HepG2 (cell line): ENCODE measurements around the gene STN1. TPM values are rescaled to one million over a fixed set of nuclear protein-coding genes. Genes with fewer than 3 reads are reported as not detected.

Experiments
- AGO2 ChIP-seq: fragments of 200-400 bp; formaldehyde crosslinking; optimal IDR thresholded peaks from 2 replicates; pipeline ENCODE3; 2017; ENCODE audit warnings: mild to moderate bottlenecking, low read depth, low read length, moderate library complexity
- FOXK2 ChIP-seq: fragments of 450-650 bp; IDR thresholded peaks from 2 replicates; pipeline ENCODE4 v1.6.1; 2016
- FOXO1 ChIP-seq: sonication (generic); formaldehyde crosslinking; IDR thresholded peaks from 2 replicates; pipeline ENCODE4 v1.4.0; 2020; ENCODE audit warnings: missing genetic modification reagents
- HMGA1 ChIP-seq: sonication (generic); formaldehyde crosslinking; conservative IDR thresholded peaks from 2 replicates; pipeline ENCODE4 v1.4.0; 2020; ENCODE audit warnings: missing genetic modification reagents
- HOXA3 ChIP-seq: sonication (generic); formaldehyde crosslinking; IDR thresholded peaks from 2 replicates; pipeline ENCODE4 v1.5.0; 2020; ENCODE audit warnings: missing genetic modification reagents
- MZF1 ChIP-seq: sonication (generic); formaldehyde crosslinking; IDR thresholded peaks from 2 replicates; pipeline ENCODE4 v1.8.1; 2023; ENCODE audit warnings: mild to moderate bottlenecking, missing genetic modification reagents, borderline replicate concordance
- RBFOX2 ChIP-seq: fragments of 200-400 bp; formaldehyde crosslinking; IDR thresholded peaks from 2 replicates; pipeline ENCODE4 v1.6.1; 2017; ENCODE audit warnings: low read depth, mild to moderate bottlenecking, low read length
- ZFYVE20 ChIP-seq: sonication (generic); formaldehyde crosslinking; IDR thresholded peaks from 2 replicates; pipeline ENCODE4 v1.8.0; 2023; ENCODE audit warnings: low read depth, mild to moderate bottlenecking, moderate library complexity, missing genetic modification reagents, borderline replicate concordance
- ZMYM3 ChIP-seq: sonication (generic); formaldehyde crosslinking; IDR thresholded peaks from 2 replicates; pipeline ENCODE4 v1.5.1; 2020; ENCODE audit warnings: mild to moderate bottlenecking, missing genetic modification reagents
- ZNF720 ChIP-seq: sonication (generic); formaldehyde crosslinking; IDR thresholded peaks from 2 replicates; pipeline ENCODE4 v1.4.0; 2020; ENCODE audit warnings: missing genetic modification reagents
- polyA plus RNA-seq, 8 experiments: library from polyadenylated mRNA; depleted of rRNA in 3 of 8; stranded (reverse) in 7 of 8; unstranded in 1 of 8; fragments of >200 nt; fragmentation: Illumina TruSeq in 4 of 8; extraction: Trizol in 4 of 8; gene quantifications; 2 replicates each; pipeline versions ENCODE4 v1.2.1 to v1.2.3, GENCODE V29; 2011 to 2016; ENCODE audit warnings: low read depth in 4 of 8, missing spikeins in 1 of 8, mixed read lengths in 1 of 8; ENCODE audit not compliant: insufficient read depth in 1 of 8
- total RNA-seq, 5 experiments: library from RNA; depleted of rRNA; stranded (reverse); fragments of >200 nt; fragmentation: Illumina TruSeq; extraction: Trizol; gene quantifications; 2 replicates each; pipeline ENCODE4 v1.2.3, GENCODE V29; 2016; ENCODE audit warnings: low read depth in 1 of 5
- TF ChIP-seq, protein P1 (sequence below): sonication (generic); formaldehyde crosslinking; IDR thresholded peaks from 2 replicates; pipeline ENCODE4 v1.4.0; 2020; ENCODE audit warnings: missing genetic modification reagents
- TF ChIP-seq, protein P2 (sequence below): sonication (generic); formaldehyde crosslinking; conservative IDR thresholded peaks from 2 replicates; pipeline ENCODE4 v1.4.0; 2020; ENCODE audit warnings: missing genetic modification reagents
- TF ChIP-seq, protein P3 (sequence below): sonication (generic); formaldehyde crosslinking; IDR thresholded peaks from 2 replicates; pipeline ENCODE4 v1.4.0; 2020; ENCODE audit warnings: missing genetic modification reagents
- TF ChIP-seq, protein P4 (sequence below): sonication (generic); formaldehyde crosslinking; IDR thresholded peaks from 2 replicates; pipeline ENCODE4 v1.9.0; 2022; ENCODE audit warnings: low read depth, missing genetic modification reagents
- TF ChIP-seq, protein P5 (sequence below): IDR thresholded peaks from 2 replicates; pipeline ENCODE4 v1.6.1; 2016; ENCODE audit warnings: missing genetic modification reagents, missing compliant biosample characterization

The STN1 gene
- total and polyA plus RNA-seq, 2 of the 13 experiments (the other 11 are each of a cell fraction or from before 2014, with no cell fraction given) = 17.6 to 22.7 TPM

DNA sequence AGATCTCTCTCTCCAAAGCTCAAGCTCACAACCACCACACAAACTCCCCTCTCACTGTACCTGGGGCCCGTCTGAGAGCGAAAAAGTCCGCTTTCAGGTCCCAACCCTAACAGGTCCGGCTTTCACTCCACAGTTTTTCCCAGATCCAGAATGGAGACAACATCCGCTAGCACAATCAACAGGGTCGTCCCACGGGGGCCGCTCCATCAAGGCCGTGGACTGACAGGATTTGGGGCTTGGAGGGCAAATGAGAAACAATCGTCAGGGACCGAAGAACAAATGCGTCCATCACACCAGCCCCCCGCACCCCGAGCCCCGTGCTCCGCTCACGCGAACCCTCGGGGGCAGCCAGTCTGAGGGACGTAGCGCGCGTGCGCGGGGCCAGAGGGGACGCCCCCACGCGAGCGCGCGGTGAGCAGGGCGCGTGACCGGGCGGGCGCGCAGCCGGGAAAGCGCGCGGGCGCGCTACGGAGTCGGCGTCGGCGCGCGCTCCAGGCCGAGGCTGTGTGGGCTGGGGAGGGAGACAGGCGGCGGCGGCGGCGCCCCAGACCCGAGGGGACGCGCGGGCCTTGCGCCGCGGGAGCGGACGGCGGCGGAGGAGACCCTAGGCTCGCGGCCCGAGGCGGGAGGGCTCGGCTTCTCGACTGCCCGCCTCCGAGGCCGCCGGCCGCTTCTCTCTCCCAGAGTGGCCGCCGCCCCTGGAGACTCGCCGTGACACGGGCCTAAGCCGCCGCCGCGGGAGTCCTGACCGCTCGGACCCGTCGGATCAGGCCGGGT is 48.9 kb upstream of the STN1 start, which contains the start of gene SLK (continued):
- TF ChIP-seq, protein P1, sequence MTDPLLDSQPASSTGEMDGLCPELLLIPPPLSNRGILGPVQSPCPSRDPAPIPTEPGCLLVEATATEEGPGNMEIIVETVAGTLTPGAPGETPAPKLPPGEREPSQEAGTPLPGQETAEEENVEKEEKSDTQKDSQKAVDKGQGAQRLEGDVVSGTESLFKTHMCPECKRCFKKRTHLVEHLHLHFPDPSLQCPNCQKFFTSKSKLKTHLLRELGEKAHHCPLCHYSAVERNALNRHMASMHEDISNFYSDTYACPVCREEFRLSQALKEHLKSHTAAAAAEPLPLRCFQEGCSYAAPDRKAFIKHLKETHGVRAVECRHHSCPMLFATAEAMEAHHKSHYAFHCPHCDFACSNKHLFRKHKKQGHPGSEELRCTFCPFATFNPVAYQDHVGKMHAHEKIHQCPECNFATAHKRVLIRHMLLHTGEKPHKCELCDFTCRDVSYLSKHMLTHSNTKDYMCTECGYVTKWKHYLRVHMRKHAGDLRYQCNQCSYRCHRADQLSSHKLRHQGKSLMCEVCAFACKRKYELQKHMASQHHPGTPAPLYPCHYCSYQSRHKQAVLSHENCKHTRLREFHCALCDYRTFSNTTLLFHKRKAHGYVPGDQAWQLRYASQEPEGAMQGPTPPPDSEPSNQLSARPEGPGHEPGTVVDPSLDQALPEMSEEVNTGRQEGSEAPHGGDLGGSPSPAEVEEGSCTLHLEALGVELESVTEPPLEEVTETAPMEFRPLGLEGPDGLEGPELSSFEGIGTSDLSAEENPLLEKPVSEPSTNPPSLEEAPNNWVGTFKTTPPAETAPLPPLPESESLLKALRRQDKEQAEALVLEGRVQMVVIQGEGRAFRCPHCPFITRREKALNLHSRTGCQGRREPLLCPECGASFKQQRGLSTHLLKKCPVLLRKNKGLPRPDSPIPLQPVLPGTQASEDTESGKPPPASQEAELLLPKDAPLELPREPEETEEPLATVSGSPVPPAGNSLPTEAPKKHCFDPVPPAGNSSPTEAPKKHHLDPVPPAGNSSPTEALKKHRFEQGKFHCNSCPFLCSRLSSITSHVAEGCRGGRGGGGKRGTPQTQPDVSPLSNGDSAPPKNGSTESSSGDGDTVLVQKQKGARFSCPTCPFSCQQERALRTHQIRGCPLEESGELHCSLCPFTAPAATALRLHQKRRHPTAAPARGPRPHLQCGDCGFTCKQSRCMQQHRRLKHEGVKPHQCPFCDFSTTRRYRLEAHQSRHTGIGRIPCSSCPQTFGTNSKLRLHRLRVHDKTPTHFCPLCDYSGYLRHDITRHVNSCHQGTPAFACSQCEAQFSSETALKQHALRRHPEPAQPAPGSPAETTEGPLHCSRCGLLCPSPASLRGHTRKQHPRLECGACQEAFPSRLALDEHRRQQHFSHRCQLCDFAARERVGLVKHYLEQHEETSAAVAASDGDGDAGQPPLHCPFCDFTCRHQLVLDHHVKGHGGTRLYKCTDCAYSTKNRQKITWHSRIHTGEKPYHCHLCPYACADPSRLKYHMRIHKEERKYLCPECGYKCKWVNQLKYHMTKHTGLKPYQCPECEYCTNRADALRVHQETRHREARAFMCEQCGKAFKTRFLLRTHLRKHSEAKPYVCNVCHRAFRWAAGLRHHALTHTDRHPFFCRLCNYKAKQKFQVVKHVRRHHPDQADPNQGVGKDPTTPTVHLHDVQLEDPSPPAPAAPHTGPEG (CRISPR knock-in tag) = peak; percentile 46; the same call in 1 of the 2 replicates
- TF ChIP-seq MZF1 (CRISPR knock-in tag) = no peak
- TF ChIP-seq FOXK2 = no peak
- no peak for TF ChIP-seq HOXA3 (CRISPR knock-in tag)
- TF ChIP-seq, protein P2, sequence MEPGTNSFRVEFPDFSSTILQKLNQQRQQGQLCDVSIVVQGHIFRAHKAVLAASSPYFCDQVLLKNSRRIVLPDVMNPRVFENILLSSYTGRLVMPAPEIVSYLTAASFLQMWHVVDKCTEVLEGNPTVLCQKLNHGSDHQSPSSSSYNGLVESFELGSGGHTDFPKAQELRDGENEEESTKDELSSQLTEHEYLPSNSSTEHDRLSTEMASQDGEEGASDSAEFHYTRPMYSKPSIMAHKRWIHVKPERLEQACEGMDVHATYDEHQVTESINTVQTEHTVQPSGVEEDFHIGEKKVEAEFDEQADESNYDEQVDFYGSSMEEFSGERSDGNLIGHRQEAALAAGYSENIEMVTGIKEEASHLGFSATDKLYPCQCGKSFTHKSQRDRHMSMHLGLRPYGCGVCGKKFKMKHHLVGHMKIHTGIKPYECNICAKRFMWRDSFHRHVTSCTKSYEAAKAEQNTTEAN (CRISPR knock-in tag) = peak; percentile 50; the same call in 1 of the 2 replicates
- TF ChIP-seq, protein P3, sequence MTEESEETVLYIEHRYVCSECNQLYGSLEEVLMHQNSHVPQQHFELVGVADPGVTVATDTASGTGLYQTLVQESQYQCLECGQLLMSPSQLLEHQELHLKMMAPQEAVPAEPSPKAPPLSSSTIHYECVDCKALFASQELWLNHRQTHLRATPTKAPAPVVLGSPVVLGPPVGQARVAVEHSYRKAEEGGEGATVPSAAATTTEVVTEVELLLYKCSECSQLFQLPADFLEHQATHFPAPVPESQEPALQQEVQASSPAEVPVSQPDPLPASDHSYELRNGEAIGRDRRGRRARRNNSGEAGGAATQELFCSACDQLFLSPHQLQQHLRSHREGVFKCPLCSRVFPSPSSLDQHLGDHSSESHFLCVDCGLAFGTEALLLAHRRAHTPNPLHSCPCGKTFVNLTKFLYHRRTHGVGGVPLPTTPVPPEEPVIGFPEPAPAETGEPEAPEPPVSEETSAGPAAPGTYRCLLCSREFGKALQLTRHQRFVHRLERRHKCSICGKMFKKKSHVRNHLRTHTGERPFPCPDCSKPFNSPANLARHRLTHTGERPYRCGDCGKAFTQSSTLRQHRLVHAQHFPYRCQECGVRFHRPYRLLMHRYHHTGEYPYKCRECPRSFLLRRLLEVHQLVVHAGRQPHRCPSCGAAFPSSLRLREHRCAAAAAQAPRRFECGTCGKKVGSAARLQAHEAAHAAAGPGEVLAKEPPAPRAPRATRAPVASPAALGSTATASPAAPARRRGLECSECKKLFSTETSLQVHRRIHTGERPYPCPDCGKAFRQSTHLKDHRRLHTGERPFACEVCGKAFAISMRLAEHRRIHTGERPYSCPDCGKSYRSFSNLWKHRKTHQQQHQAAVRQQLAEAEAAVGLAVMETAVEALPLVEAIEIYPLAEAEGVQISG (CRISPR knock-in tag) = peak; percentile 64
- TF ChIP-seq ZMYM3 (CRISPR knock-in tag) = peak; percentile 16; the same call in 1 of the 2 replicates
- TF ChIP-seq RBFOX2 = peak; percentile 80
- TF ChIP-seq ZFYVE20 (CRISPR knock-in tag) = no peak
- TF ChIP-seq, protein P4, sequence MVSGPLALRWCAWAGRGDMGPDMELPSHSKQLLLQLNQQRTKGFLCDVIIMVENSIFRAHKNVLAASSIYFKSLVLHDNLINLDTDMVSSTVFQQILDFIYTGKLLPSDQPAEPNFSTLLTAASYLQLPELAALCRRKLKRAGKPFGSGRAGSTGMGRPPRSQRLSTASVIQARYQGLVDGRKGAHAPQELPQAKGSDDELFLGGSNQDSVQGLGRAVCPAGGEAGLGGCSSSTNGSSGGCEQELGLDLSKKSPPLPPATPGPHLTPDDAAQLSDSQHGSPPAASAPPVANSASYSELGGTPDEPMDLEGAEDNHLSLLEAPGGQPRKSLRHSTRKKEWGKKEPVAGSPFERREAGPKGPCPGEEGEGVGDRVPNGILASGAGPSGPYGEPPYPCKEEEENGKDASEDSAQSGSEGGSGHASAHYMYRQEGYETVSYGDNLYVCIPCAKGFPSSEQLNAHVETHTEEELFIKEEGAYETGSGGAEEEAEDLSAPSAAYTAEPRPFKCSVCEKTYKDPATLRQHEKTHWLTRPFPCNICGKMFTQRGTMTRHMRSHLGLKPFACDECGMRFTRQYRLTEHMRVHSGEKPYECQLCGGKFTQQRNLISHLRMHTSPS (CRISPR knock-in tag) = no peak; the same call in 1 of the 2 replicates
- TF ChIP-seq, protein P5, sequence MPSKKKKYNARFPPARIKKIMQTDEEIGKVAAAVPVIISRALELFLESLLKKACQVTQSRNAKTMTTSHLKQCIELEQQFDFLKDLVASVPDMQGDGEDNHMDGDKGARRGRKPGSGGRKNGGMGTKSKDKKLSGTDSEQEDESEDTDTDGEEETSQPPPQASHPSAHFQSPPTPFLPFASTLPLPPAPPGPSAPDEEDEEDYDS (CRISPR knock-in tag) = no peak
- TF ChIP-seq AGO2 = no peak
- peak; percentile 43; the same call in 1 of the 2 replicates for TF ChIP-seq FOXO1
- no peak for TF ChIP-seq HMGA1 (CRISPR knock-in tag)
- no peak for TF ChIP-seq ZNF720 (CRISPR knock-in tag)
